M059J (cell line): Measurements from ENCODE around the gene GALNT12. TPM values are rescaled to one million over a fixed set of nuclear protein-coding genes. Genes with fewer than 3 reads are reported as not detected.
A peak's percentile ranks its signal among the peaks of the same experiment; 100 is the strongest.

Source experiments
- DNase-seq: peaks from one replicate; pipeline ENCODE4 v3.0.0-alpha.2; 2012; ENCODE audit warnings: low read depth
- total RNA-seq: library from RNA; depleted of rRNA; stranded (reverse); fragments of >200 nt; shearing (Covaris generic); gene quantifications from 2 replicates; pipeline ENCODE4 v1.2.3, GENCODE V29; 2014

GALNT12 gene
- total RNA-seq, 1 experiment from 2014 or later = 0.81 TPM

GRCh38 chr9:98860871-98861293 is 53.4 kb downstream of the GALNT12 start:
- peak; percentile 92 for DNase-seq

GRCh38 chr9:98861781-98862504 is 54.5 kb downstream of the GALNT12 start:
- peak; percentile 93 for DNase-seq

- DNase-seq = no peak
Observed at GRCh38 chr9:98862936-98863335, 55.5 kb downstream of the GALNT12 start.

- no peak for DNase-seq
Observed at GRCh38 chr9:98864281-98865174, 57.1 kb downstream of the GALNT12 start.

GRCh38 chr9:98865284-98865875 is 57.9 kb downstream of the GALNT12 start:
- no peak for DNase-seq

GRCh38 chr9:98866435-98867102 is 59.1 kb downstream of the GALNT12 start:
- DNase-seq = peak; percentile 74

- no peak for DNase-seq
Observed at GRCh38 chr9:98867103-98867428, 59.6 kb downstream of the GALNT12 start.

- peak; percentile 96 for DNase-seq
Observed at GRCh38 chr9:98867429-98868168, 60.1 kb downstream of the GALNT12 start.

- DNase-seq = no peak
Observed at GRCh38 chr9:98869078-98869745, 61.7 kb downstream of the GALNT12 start.

- peak; percentile 50 for DNase-seq
Observed at GRCh38 chr9:98869866-98870265, 62.4 kb downstream of the GALNT12 start.

- no peak for DNase-seq
Observed at GRCh38 chr9:98870782-98871557, 63.5 kb downstream of the GALNT12 start.

- no peak for DNase-seq
Observed at GRCh38 chr9:98871558-98872065, 64.1 kb downstream of the GALNT12 start.

- DNase-seq = no peak
Observed at GRCh38 chr9:98873526-98873925, 66.1 kb downstream of the GALNT12 start.

- peak; percentile 97 for DNase-seq
Observed at GRCh38 chr9:98873951-98874371, 66.5 kb downstream of the GALNT12 start.

GRCh38 chr9:98874721-98875255 is 67.3 kb downstream of the GALNT12 start:
- DNase-seq = no peak

GRCh38 chr9:98875536-98875935 is 68.1 kb downstream of the GALNT12 start:
- DNase-seq = no peak

- DNase-seq = no peak
Observed at GRCh38 chr9:98877311-98877710, 69.8 kb downstream of the GALNT12 start.

GRCh38 chr9:98879094-98879962 is 71.9 kb downstream of the GALNT12 start:
- DNase-seq = no peak

- no peak for DNase-seq
Observed at GRCh38 chr9:98879963-98880310, 72.5 kb downstream of the GALNT12 start.
